Measurements from ENCODE around the gene LRP10. TPM values are rescaled to one million over a fixed set of nuclear protein-coding genes. Genes with fewer than 3 reads are reported as not detected.
A peak's percentile ranks its signal among the peaks of the same experiment; 100 is the strongest.
"Not testable (repeated sequence)": the region's sequence is repeated elsewhere in the genome, so short reads cannot be mapped to it uniquely, and the experiment has no call there.

Gene LRP10
- total RNA-seq, 1 donor from 2014 or later: 2.9 TPM

GRCh38 chr14:22906073-22906472 lies 34.5 kb downstream of the LRP10 start:
- no peak for DNase-seq (ENCODE audit: low spot score in 2 of 2)
- FAIRE-seq: no peak

- DNase-seq (ENCODE audit: low spot score in 2 of 2): no peak
Measured at GRCh38 chr14:22907429-22907828, 35.9 kb downstream of the LRP10 start.

GRCh38 chr14:22908601-22909000 lies 37.1 kb downstream of the LRP10 start:
- FAIRE-seq (no peak), DNase-seq (ENCODE audit: low spot score in 2 of 2) (no peak)

More at GRCh38 chr14:22907429-22907828, 35.9 kb downstream of the LRP10 start:
- no peak for FAIRE-seq

- FAIRE-seq: no peak
- no peak for DNase-seq (ENCODE audit: low spot score in 2 of 2)
Measured at GRCh38 chr14:22910916-22911315, 39.4 kb downstream of the LRP10 start.

GRCh38 chr14:22914836-22915235 lies 43.3 kb downstream of the LRP10 start:
- FAIRE-seq; DNase-seq (ENCODE audit: low spot score in 2 of 2): not testable (repeated sequence)

- no peak for DNase-seq (ENCODE audit: low spot score in 2 of 2)
- no peak for FAIRE-seq
Measured at GRCh38 chr14:22915886-22916521, 44.5 kb downstream of the LRP10 start.

GRCh38 chr14:22918804-22919600 lies 47.5 kb downstream of the LRP10 start, which contains the start of gene RBM23:
TSS of gene RBM23 (minus strand) at chr14:22919149.
- peak; percentile 74 for FAIRE-seq
- DNase-seq (ENCODE audit: low spot score in 2 of 2): peak; percentile 72 to 86

- FAIRE-seq (no peak), DNase-seq (ENCODE audit: low spot score in 2 of 2) (no peak)
Measured at GRCh38 chr14:22919601-22919921, 48.0 kb downstream of the LRP10 start.

- DNase-seq (ENCODE audit: low spot score in 2 of 2) (no peak), FAIRE-seq (no peak)
Measured at GRCh38 chr14:22920697-22921096, 49.2 kb downstream of the LRP10 start.

GRCh38 chr14:22922294-22922693 lies 50.8 kb downstream of the LRP10 start:
- DNase-seq (ENCODE audit: low spot score in 2 of 2): no peak
- no peak for FAIRE-seq

GRCh38 chr14:22923746-22924145 lies 52.2 kb downstream of the LRP10 start:
- FAIRE-seq (no peak), DNase-seq (ENCODE audit: low spot score in 2 of 2) (no peak)

- FAIRE-seq (no peak), DNase-seq (ENCODE audit: low spot score in 2 of 2) (no peak)
Measured at GRCh38 chr14:22925513-22925912, 54.0 kb downstream of the LRP10 start.

GRCh38 chr14:22926316-22926715 lies 54.8 kb downstream of the LRP10 start:
- no peak for FAIRE-seq

GRCh38 chr14:22928237-22929103 lies 56.9 kb downstream of the LRP10 start:
- FAIRE-seq: no peak
- no peak for DNase-seq (ENCODE audit: low spot score in 2 of 2)

More at GRCh38 chr14:22926316-22926715, 54.8 kb downstream of the LRP10 start:
- no peak for DNase-seq (ENCODE audit: low spot score in 2 of 2)

GRCh38 chr14:22929104-22929960 lies 57.8 kb downstream of the LRP10 start, which contains the start of gene PRMT5:
TSS of gene PRMT5 (minus strand) at chr14:22929376. CDS start at chr14:22929361, 15 bp downstream.
- peak; percentile 78 to 88 for DNase-seq (ENCODE audit: low spot score in 2 of 2)
- peak; percentile 74 for FAIRE-seq

- FAIRE-seq: no peak
- no peak for DNase-seq (ENCODE audit: low spot score in 2 of 2)
Measured at GRCh38 chr14:22929961-22930364, 58.4 kb downstream of the LRP10 start.

Data from frontal cortex (tissue), 4 donors.